Muscle layer of duodenum (tissue), 2 donors: ENCODE results near the gene OSBP2.

Source experiments
- H3K27ac ChIP-seq: one replicate; pipeline ENCODE4 v1.7.0; 2013; ENCODE audit warnings: mild to moderate bottlenecking, low read length
- H3K27me3 ChIP-seq: one replicate; pipeline ENCODE4 v1.7.0; 2013; ENCODE audit warnings: low read depth, mild to moderate bottlenecking, control low read depth, low read length
- H3K36me3 ChIP-seq, 2 donors: one replicate each; pipeline ENCODE4 v1.7.0; 2013; ENCODE audit warnings: low read length in 2 of 2, control low read depth in 1 of 2, mild to moderate bottlenecking in 1 of 2; ENCODE audit not compliant: insufficient read depth in 2 of 2, control insufficient read depth in 1 of 2
- H3K4me1 ChIP-seq, 2 donors: one replicate each; pipeline ENCODE4 v1.7.0; 2013; ENCODE audit warnings: low read length in 2 of 2, mild to moderate bottlenecking in 2 of 2, control low read depth in 1 of 2, moderate library complexity in 1 of 2; ENCODE audit not compliant: insufficient read depth in 2 of 2, control insufficient read depth in 1 of 2
- H3K4me3 ChIP-seq, 2 donors: one replicate each; pipeline ENCODE4 v1.7.0; 2013; ENCODE audit warnings: low read length in 2 of 2, low read depth in 1 of 2, mild to moderate bottlenecking in 1 of 2
- H3K9me3 ChIP-seq, 2 donors: one replicate each; pipeline ENCODE4 v1.7.0; 2013; ENCODE audit warnings: low read length in 2 of 2, control low read depth in 1 of 2, mild to moderate bottlenecking in 1 of 2; ENCODE audit not compliant: control insufficient read depth in 1 of 2
- donor health status: healthy.

Gene OSBP2

GRCh38 chr22:30790366-30790765 lies 95.7 kb downstream of the OSBP2 start:
- H3K27ac ChIP-seq = no peak overlapping the region

GRCh38 chr22:30792456-30792855 lies 97.8 kb downstream of the OSBP2 start:
- peaks cover 0 to 4% of the 10 kb centered on the region in 2 donors for H3K9me3 ChIP-seq
- H3K27me3 ChIP-seq = no peaks in the 10 kb centered on the region
- H3K27ac ChIP-seq = no peak overlapping the region
- no peaks in the 10 kb centered on the region for H3K4me1 ChIP-seq
- H3K36me3 ChIP-seq = no peaks in the 10 kb centered on the region
- H3K4me3 ChIP-seq = no peak overlapping the region

More at GRCh38 chr22:30790366-30790765, 95.7 kb downstream of the OSBP2 start:
- Histone ChIP-seq H3K9me3 (peaks cover 0 to 4% of the 10 kb centered on the region in 2 donors), H3K4me1 (no peaks in the 10 kb centered on the region), H3K36me3 (no peaks in the 10 kb centered on the region), H3K4me3 (no peak overlapping the region), H3K27me3 (no peaks in the 10 kb centered on the region)

GRCh38 chr22:30795118-30795517 lies 100.4 kb downstream of the OSBP2 start:
- H3K27ac ChIP-seq = no peak overlapping the region
- no peaks in the 10 kb centered on the region for H3K27me3 ChIP-seq
- H3K36me3 ChIP-seq = no peaks in the 10 kb centered on the region
- H3K4me3 ChIP-seq = no peak overlapping the region
- H3K9me3 ChIP-seq = peaks cover 0 to 4% of the 10 kb centered on the region in 2 donors
- H3K4me1 ChIP-seq = no peaks in the 10 kb centered on the region

GRCh38 chr22:30801695-30802094 lies 107.0 kb downstream of the OSBP2 start:
- no peaks in the 10 kb centered on the region for H3K36me3 ChIP-seq
- peaks cover 0 to 12% of the 10 kb centered on the region in 2 donors for H3K4me1 ChIP-seq
- no peak overlapping the region for H3K27ac ChIP-seq
- peaks cover 15% of the 10 kb centered on the region for H3K27me3 ChIP-seq
- no peak overlapping the region for H3K4me3 ChIP-seq
- H3K9me3 ChIP-seq = no peaks in the 10 kb centered on the region

GRCh38 chr22:30802202-30803166 lies 107.8 kb downstream of the OSBP2 start:
- Histone ChIP-seq H3K9me3 (no peaks in the 10 kb centered on the region), H3K4me1 (peaks cover 0 to 12% of the 10 kb centered on the region in 2 donors), H3K36me3 (no peaks in the 10 kb centered on the region), H3K27ac (no peak overlapping the region), H3K4me3 (peak overlapping the region in 1 of 2 donors; percentile 33), H3K27me3 (peaks cover 15% of the 10 kb centered on the region)

GRCh38 chr22:30803679-30804078 lies 109.0 kb downstream of the OSBP2 start:
- no peaks in the 10 kb centered on the region for H3K36me3 ChIP-seq
- peaks cover 0 to 12% of the 10 kb centered on the region in 2 donors for H3K4me1 ChIP-seq
- no peaks in the 10 kb centered on the region for H3K9me3 ChIP-seq
- no peak overlapping the region for H3K27ac ChIP-seq
- no peak overlapping the region for H3K4me3 ChIP-seq
- H3K27me3 ChIP-seq = peaks cover 15% of the 10 kb centered on the region

GRCh38 chr22:30804626-30805025 lies 110.0 kb downstream of the OSBP2 start:
- Histone ChIP-seq H3K27ac (no peak overlapping the region), H3K4me1 (peaks cover 0 to 12% of the 10 kb centered on the region in 2 donors), H3K9me3 (no peaks in the 10 kb centered on the region)

GRCh38 chr22:30806391-30806861 lies 111.8 kb downstream of the OSBP2 start:
- H3K4me3 ChIP-seq = no peak overlapping the region
- H3K36me3 ChIP-seq = no peaks in the 10 kb centered on the region
- no peaks in the 10 kb centered on the region for H3K9me3 ChIP-seq
- H3K27ac ChIP-seq = no peak overlapping the region
- peaks cover 15% of the 10 kb centered on the region for H3K27me3 ChIP-seq
- peaks cover 0 to 12% of the 10 kb centered on the region in 2 donors for H3K4me1 ChIP-seq

More at GRCh38 chr22:30804626-30805025, 110.0 kb downstream of the OSBP2 start:
- no peaks in the 10 kb centered on the region for H3K36me3 ChIP-seq
- peaks cover 15% of the 10 kb centered on the region for H3K27me3 ChIP-seq
- no peak overlapping the region for H3K4me3 ChIP-seq

- no peaks in the 10 kb centered on the region for H3K36me3 ChIP-seq
- no peaks in the 10 kb centered on the region for H3K4me1 ChIP-seq
- H3K9me3 ChIP-seq = no peaks in the 10 kb centered on the region
- no peak overlapping the region for H3K4me3 ChIP-seq
- no peak overlapping the region for H3K27ac ChIP-seq
- peaks cover 8% of the 10 kb centered on the region for H3K27me3 ChIP-seq
These were observed 114.4 kb downstream of the OSBP2 start for GRCh38 chr22:30809086-30809485.

- Histone ChIP-seq H3K27me3 (peaks cover 5% of the 10 kb centered on the region), H3K9me3 (no peaks in the 10 kb centered on the region), H3K27ac (no peak overlapping the region), H3K4me1 (no peaks in the 10 kb centered on the region), H3K4me3 (no peak overlapping the region), H3K36me3 (no peaks in the 10 kb centered on the region)
These were observed 115.4 kb downstream of the OSBP2 start for GRCh38 chr22:30810105-30810504.

GRCh38 chr22:30813936-30814335 lies 119.3 kb downstream of the OSBP2 start:
- no peaks in the 10 kb centered on the region for H3K27me3 ChIP-seq
- no peak overlapping the region for H3K4me3 ChIP-seq
- H3K27ac ChIP-seq = no peak overlapping the region
- no peaks in the 10 kb centered on the region for H3K36me3 ChIP-seq
- H3K4me1 ChIP-seq = no peaks in the 10 kb centered on the region
- no peaks in the 10 kb centered on the region for H3K9me3 ChIP-seq
